Left cardiac atrium (tissue), 4 donors: Measurements from ENCODE around the gene SERINC5. TPM values are rescaled to one million over a fixed set of nuclear protein-coding genes. Genes with fewer than 3 reads are reported as not detected.
"Not testable (repeated sequence)": the region's sequence is repeated elsewhere in the genome, so short reads cannot be mapped to it uniquely, and the experiment has no call there.

Experiments
- ATAC-seq, 2 donors: fragments of 200-7000 bp; cut with Tn5 transposase; one replicate each; pipeline ENCODE4 v1.9.1; 2020; ENCODE audit warnings: mild to moderate bottlenecking in 2 of 2, moderate library complexity in 2 of 2
- DNase-seq: peaks from one replicate; pipeline ENCODE4 v3.0.0-alpha.2; 2020
- intact Hi-C, 2 donors: fragments of 100-400 bp; cut with DNase I; formaldehyde crosslinking; loops; one replicate each; pipeline versions ENCODE4 v1.14.1 to v1.15.1; 2022 to 2023
- total RNA-seq, 2 donors: library from RNA; stranded (reverse); fragmentation: NEBNext Ultra II Directional; extraction: Animal tissue kit (Norgen Biotek cat#: 25700); gene quantifications; one replicate each; pipeline ENCODE4 v1.2.1, GENCODE V29; 2021
- donor health status: DM: no; HTN: yes; CAD: no.
- donor health status: DM: no; HTN: yes; CAD: no; lungs with severe emphysema.
- donor health status: DM: yes; HTN: yes; CAD: no.
- donor health status: Dilated cardiomyopathy.

The SERINC5 gene
- total RNA-seq, 2 donors from 2014 or later = 14.3 to 14.9 TPM

- intact Hi-C loops, DNase-seq: not testable (repeated sequence)
These were observed 70.3 kb downstream of the SERINC5 start for GRCh38 chr5:80185535-80185934.

GRCh38 chr5:80185095-80185494 lies 70.8 kb downstream of the SERINC5 start:
- DNase-seq (no peak), ATAC-seq (no peak)
- intact Hi-C loops = no loop called here

More at GRCh38 chr5:80185535-80185934, 70.3 kb downstream of the SERINC5 start:
- ATAC-seq = not testable (repeated sequence)

DNA sequence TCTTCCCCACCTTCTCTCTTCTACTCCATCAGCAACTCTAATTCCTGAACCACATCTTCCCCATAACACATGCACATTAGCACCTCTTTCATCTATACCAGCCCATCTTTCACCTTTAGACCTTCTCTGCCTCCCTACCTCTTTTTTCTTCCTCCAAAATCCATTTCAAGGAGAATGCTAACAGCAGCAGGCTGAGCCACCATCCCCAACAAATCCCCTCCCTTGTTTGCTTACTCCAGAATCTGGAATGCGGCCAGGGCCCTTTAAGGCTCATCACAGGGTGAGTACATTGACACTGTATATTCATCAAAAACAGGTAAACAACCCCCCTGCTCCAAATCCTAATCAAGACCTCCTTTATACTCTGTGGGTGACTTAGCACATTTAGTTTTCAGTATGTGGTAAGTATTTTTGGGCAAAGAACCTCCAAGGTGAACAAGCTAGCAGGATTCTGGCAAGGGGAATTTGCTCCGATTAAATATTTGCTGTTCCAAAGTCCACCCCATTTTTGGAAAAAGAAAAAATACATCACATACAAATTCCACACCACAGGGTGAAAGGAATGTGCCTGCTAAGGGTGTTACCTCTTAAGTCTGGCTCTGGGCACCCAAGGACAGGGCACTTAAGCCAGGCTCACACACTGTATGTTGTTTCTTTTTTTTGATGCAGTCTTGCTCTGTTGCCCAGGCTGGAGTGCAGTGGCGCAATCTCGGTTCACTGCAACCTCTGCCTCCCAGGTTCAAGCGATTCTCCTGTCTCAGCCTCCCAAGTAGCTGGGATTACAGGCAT lies 71.4 kb downstream of the SERINC5 start:
- intact Hi-C loops = no loop called here
- DNase-seq (no peak), ATAC-seq (no peak)

GRCh38 chr5:80183728-80184234 lies 72.1 kb downstream of the SERINC5 start:
- intact Hi-C loops, DNase-seq, ATAC-seq: not testable (repeated sequence)

DNA sequence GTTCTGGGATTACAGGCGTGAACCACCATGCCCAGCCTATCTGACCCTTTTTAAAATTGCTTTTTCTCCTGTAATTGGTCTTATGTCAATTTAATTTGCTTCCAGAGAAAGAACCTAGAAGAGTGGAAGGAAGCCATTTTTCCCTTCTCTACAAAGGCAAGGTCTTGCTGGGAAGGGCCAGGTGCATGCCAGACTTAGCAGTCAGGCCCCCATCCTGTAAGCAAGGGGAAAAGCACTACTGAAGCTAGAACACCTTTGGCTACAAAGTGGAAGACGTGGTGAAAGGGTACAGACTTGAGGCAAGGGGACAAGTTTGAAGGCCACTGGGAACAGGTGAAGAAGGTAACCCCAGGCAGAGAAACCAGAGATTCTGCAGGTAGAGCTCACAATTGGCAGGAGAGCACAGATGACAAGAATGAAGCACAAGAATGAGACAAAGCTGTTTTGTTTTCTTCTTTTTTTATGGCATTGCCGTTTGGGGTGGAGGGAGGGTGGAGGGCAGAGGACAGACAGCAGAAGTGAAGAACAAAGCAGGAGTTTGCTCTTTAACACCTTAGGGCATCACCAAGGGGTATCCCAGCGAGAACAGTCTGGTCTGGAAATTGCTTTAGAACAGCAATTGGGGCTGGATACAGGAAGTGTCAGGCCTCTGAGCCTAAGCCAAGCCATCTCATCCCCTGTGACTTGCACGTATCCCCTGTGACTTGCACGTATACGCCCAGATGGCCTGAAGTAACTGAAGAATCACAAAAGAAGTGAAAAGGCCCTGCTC lies 72.9 kb downstream of the SERINC5 start:
- intact Hi-C loops = no loop called here
- no peak for DNase-seq
- ATAC-seq = no peak

- intact Hi-C loops = no loop called here
- peak in 1 of 2 donors; percentile 62 for ATAC-seq
- no peak for DNase-seq
These were observed 74.1 kb downstream of the SERINC5 start for GRCh38 chr5:80181618-80182211.

- no peak for DNase-seq
- no peak for ATAC-seq
- intact Hi-C loops = no loop called here
These were observed 78.6 kb downstream of the SERINC5 start for GRCh38 chr5:80177236-80177635.

GRCh38 chr5:80175337-80175736 lies 80.5 kb downstream of the SERINC5 start:
- intact Hi-C loops = no loop called here
- DNase-seq (no peak), ATAC-seq (no peak)

DNA sequence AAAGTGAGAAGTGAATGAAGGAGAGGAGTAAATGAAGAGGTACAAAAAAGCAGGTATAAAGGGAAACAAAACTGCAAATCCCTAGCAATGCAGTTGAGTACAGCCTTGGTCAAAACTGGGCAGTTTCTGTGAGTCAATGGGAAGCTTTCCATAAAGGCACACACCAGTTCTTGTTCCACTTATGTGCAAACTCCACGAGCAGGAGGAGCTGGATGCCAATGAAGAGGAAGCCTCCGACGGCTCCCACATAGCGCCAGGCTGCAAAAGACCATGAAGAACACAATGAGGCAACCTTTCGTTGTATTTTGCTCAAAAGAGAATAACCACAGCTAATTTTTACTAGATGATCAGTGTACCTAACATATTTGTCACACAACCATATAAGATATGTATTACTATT lies 81.1 kb downstream of the SERINC5 start:
- intact Hi-C loops = no loop called here
- DNase-seq (no peak), ATAC-seq (no peak)

DNA sequence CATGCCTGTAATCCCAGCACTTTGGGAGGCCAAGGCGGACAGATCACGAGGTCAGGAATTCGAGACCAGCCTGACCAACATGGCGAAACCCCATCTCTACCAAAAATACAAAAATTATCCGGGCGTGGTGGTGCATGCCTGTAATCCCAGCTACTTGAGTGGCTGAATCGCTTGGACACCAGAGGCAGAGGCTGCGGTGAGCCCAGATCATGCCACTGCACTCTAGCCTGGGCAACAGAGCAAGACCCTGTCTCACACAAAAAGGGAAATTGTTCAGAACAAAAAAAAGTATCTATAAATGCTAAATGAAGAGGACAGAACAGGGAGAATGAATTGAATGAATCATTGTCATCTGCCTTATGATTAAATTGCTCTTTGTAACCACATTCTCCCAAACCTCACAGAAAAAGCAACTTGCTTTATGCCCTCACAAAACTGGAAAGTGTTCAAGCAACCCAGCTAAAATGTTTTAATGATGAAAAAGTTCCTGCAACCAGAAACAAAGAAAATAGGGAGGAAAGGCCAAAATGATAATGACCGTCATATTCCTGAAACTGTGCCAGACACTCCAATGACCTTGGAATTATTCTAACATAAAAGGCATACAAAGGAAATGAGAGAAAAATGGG lies 83.7 kb downstream of the SERINC5 start:
- no peak for DNase-seq
- intact Hi-C loops = no loop called here
- ATAC-seq = no peak

DNA sequence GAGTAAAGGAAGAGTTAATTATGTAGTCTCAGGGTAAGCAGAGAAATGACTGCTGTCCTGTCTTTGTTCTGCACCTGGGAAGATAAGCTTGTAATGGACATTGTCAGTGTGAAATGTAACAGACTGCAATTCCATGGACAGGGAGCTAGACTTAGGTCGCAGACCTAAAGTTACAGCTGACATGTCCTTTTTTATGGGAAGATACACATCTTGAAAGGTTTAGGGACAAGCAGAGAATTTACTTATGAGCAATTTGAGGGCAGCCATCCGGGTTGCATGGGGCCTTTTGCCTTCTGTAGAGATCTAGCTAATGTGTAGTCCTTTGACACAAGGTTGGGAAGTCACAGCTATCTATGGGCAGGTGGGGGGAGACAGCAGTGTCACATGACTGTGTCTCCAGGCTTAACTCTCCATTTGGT lies 85.7 kb downstream of the SERINC5 start:
- intact Hi-C loops = no loop called here
- no peak for DNase-seq
- no peak for ATAC-seq

DNA sequence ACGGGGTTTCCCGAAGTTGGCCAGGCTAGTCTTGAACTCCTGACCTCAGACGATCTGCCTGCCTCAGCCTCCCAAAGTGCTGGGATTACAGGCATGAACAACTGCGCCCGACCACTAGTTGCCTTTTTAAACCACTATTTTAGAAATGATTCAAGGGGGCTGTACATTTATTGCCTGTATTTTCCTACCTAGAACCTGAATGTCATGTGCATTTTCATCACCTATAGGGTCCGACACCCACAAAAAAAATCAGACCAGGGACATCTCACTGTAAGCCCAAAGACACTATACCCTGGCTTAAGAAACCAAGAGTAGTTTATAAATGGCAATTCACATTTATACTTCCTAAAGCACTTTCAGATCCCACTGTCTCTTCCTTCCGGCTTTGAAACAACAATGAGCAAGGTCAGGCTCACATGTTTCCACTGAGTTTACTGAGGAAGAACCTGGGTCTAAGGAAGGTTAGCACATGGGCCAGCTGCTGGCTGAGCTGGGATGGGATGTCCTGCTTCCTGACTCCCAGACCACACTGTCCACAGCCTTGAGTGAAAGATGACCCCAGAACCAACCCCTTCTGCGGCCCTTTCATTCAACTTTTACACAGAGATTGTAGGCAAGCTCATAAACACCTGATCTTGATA lies 87.3 kb downstream of the SERINC5 start:
- no peak for DNase-seq
- ATAC-seq = no peak
- intact Hi-C loops = no loop called here

DNA sequence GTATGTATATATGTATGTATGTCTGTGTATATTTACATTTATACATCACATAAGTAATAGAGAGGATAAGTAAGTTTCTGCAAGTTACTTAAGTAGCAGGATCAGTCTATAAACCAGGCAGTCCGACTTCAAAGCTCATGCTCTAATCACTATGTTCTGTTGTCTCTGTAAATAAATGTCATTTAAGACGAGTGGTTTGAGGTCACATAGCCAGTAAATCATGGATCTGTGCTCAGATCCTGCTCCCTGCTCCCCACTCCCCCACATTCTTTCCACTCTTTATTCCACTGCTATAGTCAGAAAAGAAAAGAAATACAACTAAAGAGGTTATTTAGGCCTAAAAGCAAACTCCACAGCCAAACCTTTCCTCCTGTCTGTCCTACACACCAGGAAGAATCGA lies 90.4 kb downstream of the SERINC5 start:
- ATAC-seq (no peak), DNase-seq (no peak)
- intact Hi-C loops = no loop called here

DNA sequence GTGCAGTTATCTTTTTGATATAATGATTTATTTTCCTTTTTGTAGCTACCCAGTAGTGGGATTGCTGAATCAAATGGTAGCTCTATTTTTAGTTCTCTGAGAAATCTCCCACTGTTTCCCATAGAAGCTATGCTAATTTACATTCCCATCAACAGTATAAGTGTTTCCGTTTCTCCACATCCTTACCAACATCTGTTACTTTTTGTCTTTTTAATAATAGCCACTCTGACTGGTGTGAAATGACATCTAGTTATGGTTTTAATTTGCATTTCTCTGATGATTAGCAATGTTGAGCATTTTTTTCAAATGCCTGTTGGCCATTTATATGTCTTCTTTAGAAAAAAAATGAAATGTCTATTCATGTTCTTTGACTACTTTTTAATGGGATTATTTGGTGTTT lies 94.7 kb downstream of the SERINC5 start:
- ATAC-seq (no peak), DNase-seq (no peak)
- intact Hi-C loops = no loop called here

DNA sequence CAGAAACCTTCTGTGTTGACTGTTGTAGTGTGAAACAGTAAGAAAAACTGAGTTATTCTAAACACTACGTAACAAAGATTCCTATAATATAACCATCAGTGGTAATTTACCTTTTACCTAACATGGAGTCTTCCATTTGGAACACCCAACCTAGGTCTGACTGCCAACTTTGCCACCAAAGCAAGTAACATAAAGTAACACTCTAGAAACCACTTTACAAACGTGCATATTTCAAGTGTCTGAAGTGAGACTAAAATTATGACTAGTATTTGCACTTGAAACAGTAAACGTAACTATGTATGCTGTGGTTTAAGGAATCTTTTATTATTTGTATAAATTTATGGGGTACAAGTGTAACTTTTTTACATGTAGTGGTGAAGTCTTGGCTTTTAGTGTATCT lies 95.6 kb downstream of the SERINC5 start:
- no peak for ATAC-seq
- no peak for DNase-seq
- intact Hi-C loops = no loop called here

DNA sequence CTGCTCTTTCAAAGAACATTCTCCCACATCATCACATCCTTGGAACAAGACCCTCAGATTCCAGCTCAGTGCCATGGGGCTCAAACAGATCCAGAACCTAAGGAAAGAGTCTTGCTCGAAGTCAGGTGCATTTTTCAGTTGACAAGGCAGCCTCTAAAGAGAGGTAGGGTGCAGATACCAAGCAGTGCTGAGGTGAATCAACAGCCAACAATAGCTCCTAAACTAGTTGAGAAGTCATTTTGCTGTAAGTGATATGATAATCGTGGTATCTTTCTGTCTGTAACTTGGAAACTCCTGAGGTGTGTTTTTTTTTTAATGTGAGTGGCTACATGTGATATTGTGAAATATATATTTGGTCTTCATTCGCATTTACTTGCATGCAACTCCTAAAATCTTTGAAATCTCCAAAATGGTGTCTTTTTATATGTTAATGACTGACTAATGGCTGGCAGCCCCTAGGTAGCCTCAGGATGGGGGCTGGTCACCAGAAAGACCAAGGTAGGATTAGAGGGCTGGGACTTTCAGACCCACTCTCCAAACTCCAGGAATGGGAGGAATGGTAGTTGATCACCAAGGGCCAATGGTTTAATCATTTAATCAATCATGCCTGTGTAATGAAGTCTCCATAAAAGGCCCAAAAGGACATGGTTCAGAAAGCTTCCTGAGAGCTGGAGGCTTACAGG lies 96.6 kb downstream of the SERINC5 start:
- ATAC-seq = no peak
- DNase-seq = no peak
- intact Hi-C loops = no loop called here

DNA sequence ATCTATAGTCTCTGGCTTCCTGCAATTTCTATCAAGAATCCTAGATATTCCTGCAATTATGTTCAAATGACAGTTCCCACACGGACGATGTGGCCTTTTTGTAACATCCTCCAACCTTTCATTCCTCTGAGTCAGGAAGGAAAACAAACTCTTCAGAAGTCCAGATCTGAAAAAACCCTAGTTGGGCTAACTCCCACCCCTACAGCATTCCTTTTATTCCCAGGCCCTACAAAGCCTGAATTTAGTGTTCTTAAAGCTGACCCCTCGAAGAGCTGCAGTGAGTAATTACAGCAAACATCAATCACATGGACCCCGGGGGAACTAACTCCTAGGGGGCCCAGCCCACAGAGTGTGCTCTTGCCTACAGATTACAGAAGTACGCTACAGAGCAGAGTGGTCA lies 99.7 kb downstream of the SERINC5 start:
- ATAC-seq = no peak
- intact Hi-C loops = no loop called here
- DNase-seq = no peak

DNA sequence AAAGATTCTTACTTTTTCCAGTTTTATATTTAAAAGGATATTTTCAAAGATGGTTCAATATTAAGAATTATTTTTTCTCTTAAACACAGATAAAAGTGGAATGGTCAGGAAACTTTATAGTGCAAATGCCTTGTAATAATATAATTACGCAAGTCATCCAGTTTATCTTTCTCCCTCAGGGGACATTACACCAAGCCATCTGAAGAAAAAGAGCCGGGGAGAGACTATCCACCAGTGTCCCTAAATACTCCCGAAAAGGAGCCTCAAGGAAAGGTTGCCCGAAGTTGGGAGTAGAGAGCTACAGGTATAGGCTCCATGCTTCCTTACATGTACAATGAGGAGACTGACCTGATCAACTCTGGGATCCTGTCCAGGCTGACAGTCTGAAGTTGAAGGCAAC lies 101.1 kb downstream of the SERINC5 start:
- DNase-seq (no peak), ATAC-seq (peak; percentile 18 to 36)
- intact Hi-C loops = no loop called here
